Measurements from ENCODE around the gene FAAH. TPM values are rescaled to one million over a fixed set of nuclear protein-coding genes. Genes with fewer than 3 reads are reported as not detected.

The FAAH gene
- total RNA-seq, 1 donor from 2014 or later, result 38.6 TPM

- Mint-ChIP-seq H3K27me3 (peaks cover 45% of the 10 kb centered on the region), H3K9me3 (ENCODE audit: low read depth) (no peaks in the 10 kb centered on the region), H3K27ac (no peak overlapping the region), H3K36me3 (ENCODE audit: insufficient read depth) (no peaks in the 10 kb centered on the region), H3K4me1 (ENCODE audit: low read depth) (no peaks in the 10 kb centered on the region), H3K4me3 (ENCODE audit: low read depth) (no peak overlapping the region)
- no peak for DNase-seq (ENCODE audit: low spot score, unreplicated experiment)
- TF ChIP-seq, protein P1, sequence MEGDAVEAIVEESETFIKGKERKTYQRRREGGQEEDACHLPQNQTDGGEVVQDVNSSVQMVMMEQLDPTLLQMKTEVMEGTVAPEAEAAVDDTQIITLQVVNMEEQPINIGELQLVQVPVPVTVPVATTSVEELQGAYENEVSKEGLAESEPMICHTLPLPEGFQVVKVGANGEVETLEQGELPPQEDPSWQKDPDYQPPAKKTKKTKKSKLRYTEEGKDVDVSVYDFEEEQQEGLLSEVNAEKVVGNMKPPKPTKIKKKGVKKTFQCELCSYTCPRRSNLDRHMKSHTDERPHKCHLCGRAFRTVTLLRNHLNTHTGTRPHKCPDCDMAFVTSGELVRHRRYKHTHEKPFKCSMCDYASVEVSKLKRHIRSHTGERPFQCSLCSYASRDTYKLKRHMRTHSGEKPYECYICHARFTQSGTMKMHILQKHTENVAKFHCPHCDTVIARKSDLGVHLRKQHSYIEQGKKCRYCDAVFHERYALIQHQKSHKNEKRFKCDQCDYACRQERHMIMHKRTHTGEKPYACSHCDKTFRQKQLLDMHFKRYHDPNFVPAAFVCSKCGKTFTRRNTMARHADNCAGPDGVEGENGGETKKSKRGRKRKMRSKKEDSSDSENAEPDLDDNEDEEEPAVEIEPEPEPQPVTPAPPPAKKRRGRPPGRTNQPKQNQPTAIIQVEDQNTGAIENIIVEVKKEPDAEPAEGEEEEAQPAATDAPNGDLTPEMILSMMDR (IDR thresholded peaks at IDR 0.05; ENCODE audit: unreplicated experiment), result no peak
These were observed 44.2 kb downstream of the FAAH start for GRCh38 chr1:46438346-46438745.

DNA sequence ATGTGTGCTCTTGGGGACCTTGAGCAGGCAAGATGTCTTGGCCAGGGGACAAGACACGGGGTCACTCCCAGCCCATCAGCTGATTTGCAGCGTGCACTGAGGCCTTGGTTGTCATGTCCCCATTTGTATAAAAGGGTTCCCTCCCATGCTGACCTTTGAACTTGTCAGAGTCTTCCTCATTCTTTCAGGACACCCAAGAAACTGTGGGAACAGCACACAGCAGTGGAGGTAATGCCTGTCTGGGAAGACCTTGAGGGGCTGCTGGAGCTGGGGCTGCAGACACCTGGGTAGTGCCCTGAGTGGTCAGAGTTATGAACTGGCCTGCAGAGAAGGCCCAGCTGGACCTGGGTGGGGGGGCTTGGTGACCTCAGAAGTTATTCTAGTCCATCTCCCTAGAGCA lies 46.4 kb downstream of the FAAH start:
- TF ChIP-seq, protein P1 (IDR thresholded peaks at IDR 0.05; ENCODE audit: unreplicated experiment), result no peak
- Mint-ChIP-seq H3K27ac (no peak overlapping the region), H3K4me3 (ENCODE audit: low read depth) (no peak overlapping the region), H3K27me3 (peaks cover 45% of the 10 kb centered on the region), H3K36me3 (ENCODE audit: insufficient read depth) (no peaks in the 10 kb centered on the region), H3K4me1 (ENCODE audit: low read depth) (no peaks in the 10 kb centered on the region), H3K9me3 (ENCODE audit: low read depth) (no peaks in the 10 kb centered on the region)
- DNase-seq (ENCODE audit: low spot score, unreplicated experiment), result no peak

DNA sequence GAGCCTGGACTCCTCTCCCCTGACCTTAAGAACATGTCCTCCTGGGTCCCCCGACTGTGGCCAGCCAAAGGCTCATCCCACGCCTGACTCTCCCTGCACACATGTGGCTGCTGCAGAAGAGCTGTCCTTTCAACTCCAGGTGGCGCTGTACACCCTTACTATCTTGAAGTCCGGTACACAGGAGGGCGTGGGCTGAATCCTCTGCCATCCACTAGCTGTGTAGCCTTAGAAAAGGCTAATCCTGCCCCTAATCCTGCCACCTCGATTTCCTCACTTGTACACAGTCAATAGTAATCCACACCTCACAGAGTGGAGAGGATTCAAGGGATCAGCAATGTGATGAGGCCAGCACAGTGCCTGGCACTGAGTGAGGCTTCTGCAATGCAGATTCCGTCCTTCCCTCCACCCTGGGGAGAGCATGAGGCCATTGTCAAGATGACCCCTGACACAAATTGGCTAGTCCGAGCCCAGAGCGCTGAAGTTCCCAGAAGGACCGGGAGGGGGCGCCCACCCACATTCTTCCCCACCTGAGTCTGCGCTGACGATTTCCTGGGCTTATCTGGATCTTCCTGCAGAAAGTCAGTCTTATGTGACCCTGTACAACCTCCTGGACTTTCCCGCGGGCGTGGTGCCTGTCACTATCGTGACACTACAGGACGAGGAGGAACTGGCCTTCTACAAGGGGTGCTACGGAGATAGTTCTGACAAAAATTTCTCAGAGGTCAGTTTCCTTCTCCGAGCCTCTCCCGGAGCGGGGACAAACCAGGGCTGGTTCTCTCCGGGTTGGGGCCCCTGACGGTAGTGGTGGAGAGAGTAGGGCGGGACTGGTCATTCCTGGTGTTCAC lies 48.4 kb downstream of the FAAH start:
- Mint-ChIP-seq H3K27ac (no peak overlapping the region), H3K4me3 (ENCODE audit: low read depth) (peak overlapping the region; percentile 64), H3K27me3 (peaks cover 57% of the 10 kb centered on the region), H3K4me1 (ENCODE audit: low read depth) (no peaks in the 10 kb centered on the region), H3K36me3 (ENCODE audit: insufficient read depth) (no peaks in the 10 kb centered on the region), H3K9me3 (ENCODE audit: low read depth) (no peaks in the 10 kb centered on the region)
- TF ChIP-seq, protein P1 (IDR thresholded peaks at IDR 0.05; ENCODE audit: unreplicated experiment), result peak; percentile 94
- DNase-seq (ENCODE audit: low spot score, unreplicated experiment), result peak; percentile 76

DNA sequence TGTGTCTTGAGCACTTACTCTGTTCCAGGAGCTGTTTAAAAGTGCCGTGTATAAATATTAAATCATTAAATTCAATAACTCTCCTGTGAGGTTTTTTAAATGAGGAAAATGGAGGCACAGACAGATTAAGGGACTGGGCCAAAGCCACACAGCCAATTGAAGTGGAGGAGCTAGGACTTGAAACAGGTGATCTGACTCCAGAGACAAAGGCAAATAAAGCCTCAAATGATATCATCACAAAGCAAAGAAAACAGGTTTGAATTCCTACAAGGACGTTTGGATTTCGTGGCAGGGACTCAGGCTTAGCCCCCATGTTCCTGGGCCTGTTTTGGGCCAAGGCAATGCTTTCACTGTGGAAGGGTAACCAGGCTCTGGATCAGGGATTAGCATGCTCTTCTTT lies 50.3 kb downstream of the FAAH start:
- Mint-ChIP-seq H3K4me3 (ENCODE audit: low read depth) (no peak overlapping the region), H3K9me3 (ENCODE audit: low read depth) (no peaks in the 10 kb centered on the region), H3K4me1 (ENCODE audit: low read depth) (peaks cover 4% of the 10 kb centered on the region), H3K27me3 (peaks cover 67% of the 10 kb centered on the region), H3K36me3 (ENCODE audit: insufficient read depth) (no peaks in the 10 kb centered on the region), H3K27ac (no peak overlapping the region)
- TF ChIP-seq, protein P1 (IDR thresholded peaks at IDR 0.05; ENCODE audit: unreplicated experiment), result no peak
- no peak for DNase-seq (ENCODE audit: low spot score, unreplicated experiment)

- TF ChIP-seq, protein P1 (IDR thresholded peaks at IDR 0.05; ENCODE audit: unreplicated experiment), result no peak
- Mint-ChIP-seq H3K4me3 (ENCODE audit: low read depth) (no peak overlapping the region), H3K9me3 (ENCODE audit: low read depth) (no peaks in the 10 kb centered on the region), H3K36me3 (ENCODE audit: insufficient read depth) (no peaks in the 10 kb centered on the region), H3K27ac (no peak overlapping the region), H3K4me1 (ENCODE audit: low read depth) (peaks cover 4% of the 10 kb centered on the region), H3K27me3 (peaks cover 81% of the 10 kb centered on the region)
- no peak for DNase-seq (ENCODE audit: low spot score, unreplicated experiment)
These were observed 51.7 kb downstream of the FAAH start for GRCh38 chr1:46445773-46446256.
